Activated B cell treated with CpG ODN at 0.5 μM for 24 hours (primary cell): ENCODE measurements around the gene RASD2. TPM values are rescaled to one million over a fixed set of nuclear protein-coding genes. Genes with fewer than 3 reads are reported as not detected.

Experiments
- ATAC-seq: fragments of 200-7000 bp; cut with Tn5 transposase; one replicate; pipeline ENCODE4 v1.10.0; 2021; ENCODE audit warnings: low read depth, mild to moderate bottlenecking, moderate library complexity
- CTCF ChIA-PET: fragments of 350-600 bp; sonication (Branson Sonifier 250); formaldehyde crosslinking; loops from one replicate; lab custom pipeline; 2021; ENCODE audit warnings: antibody characterized with exemption; lab: Charles Lee
- POLR2A ChIA-PET: fragments of 350-600 bp; sonication (Branson Sonifier 250); formaldehyde crosslinking; loops from one replicate; lab custom pipeline; 2021; ENCODE audit warnings: antibody characterized with exemption; lab: Charles Lee
- DNase-seq: peaks from one replicate; pipeline ENCODE4 v3.0.0; 2022
- H3K27ac Mint-ChIP-seq: one replicate; pipeline ENCODE4 v1.8.0; 2020; ENCODE audit warnings: mixed read lengths
- H3K27me3 Mint-ChIP-seq: one replicate; pipeline ENCODE4 v1.8.0; 2021; ENCODE audit warnings: mixed read lengths
- H3K36me3 Mint-ChIP-seq: one replicate; pipeline ENCODE4 v1.8.0; 2021; ENCODE audit warnings: low read depth, mixed read lengths
- H3K4me1 Mint-ChIP-seq: one replicate; pipeline ENCODE4 v1.8.0; 2021; ENCODE audit warnings: mixed read lengths
- H3K4me3 Mint-ChIP-seq: one replicate; pipeline ENCODE4 v1.8.0; 2020; ENCODE audit warnings: mild to moderate bottlenecking, mixed read lengths
- H3K9me3 Mint-ChIP-seq: one replicate; pipeline ENCODE4 v1.8.0; 2020; ENCODE audit warnings: mixed read lengths
- CTCF ChIP-seq: fragments of 200-600 bp; IDR thresholded peaks from one replicate; pipeline ENCODE4 v1.8.0; 2022; ENCODE audit warnings: antibody characterized with exemption, mild to moderate bottlenecking
- intact Hi-C: fragments of 100-400 bp; cut with micrococcal nuclease; formaldehyde crosslinking; loops from one replicate; pipeline ENCODE4 v1.15.1; 2024
- total RNA-seq: library from RNA; stranded (reverse); gene quantifications from 2 replicates; pipeline ENCODE4 v1.2.3, GENCODE V29; 2022

The RASD2 gene
- total RNA-seq, 1 donor from 2014 or later: not detected

DNA sequence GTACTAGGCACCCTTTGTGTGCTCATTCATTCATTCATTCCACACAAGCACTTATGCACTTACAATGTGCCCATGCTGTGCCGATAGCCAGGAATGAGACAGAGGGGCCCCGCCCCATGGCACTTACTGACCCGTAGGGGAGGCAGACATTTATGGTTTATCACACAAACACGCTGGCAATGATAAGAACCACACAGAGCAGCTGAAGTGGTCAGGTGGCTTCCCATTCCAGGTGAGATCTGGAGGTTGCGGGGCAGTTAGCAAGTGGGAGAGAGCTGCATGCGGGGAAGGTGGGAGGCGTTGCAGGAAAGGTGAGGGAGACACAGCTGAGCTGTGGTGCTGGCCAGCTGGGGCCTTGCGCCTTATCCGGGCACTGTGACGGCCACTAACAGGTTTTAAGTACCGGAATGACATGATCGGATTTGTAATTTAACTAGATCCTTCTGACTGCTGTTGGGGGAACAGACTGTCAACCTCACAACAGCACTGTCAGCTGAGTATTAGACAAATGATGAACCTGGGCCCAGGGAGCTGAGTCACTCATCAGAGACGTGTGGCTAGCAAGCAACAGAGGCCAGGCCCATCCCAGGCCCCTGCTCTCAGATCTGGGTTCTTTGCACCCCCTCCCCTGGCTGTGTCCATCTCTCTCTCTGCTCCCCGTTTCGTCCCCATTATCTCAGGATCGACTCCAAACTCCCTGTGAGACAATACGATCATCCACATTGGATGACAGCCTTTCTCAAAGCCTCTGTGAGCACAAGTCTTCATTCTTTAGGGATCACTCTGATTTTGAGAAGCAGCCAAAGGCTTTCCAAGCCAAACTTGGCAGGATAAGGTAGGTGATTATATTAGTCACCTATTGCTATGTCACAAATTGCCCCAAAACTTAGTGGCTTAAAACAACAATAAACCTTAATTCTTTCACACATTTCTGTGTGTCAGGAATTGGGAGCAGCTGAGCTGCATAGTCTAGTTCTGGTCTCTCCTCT, 28.4 kb downstream of the RASD2 start:
- ChIA-PET POLR2A (no interaction called here), CTCF (no interaction called here)
- no peak for TF ChIP-seq CTCF
- Mint-ChIP-seq H3K9me3 (no peaks in the 10 kb centered on the region), H3K4me3 (no peak overlapping the region), H3K27me3 (peaks cover 21% of the 10 kb centered on the region), H3K27ac (no peak overlapping the region), H3K4me1 (no peaks in the 10 kb centered on the region), H3K36me3 (no peaks in the 10 kb centered on the region)
- intact Hi-C loops: no loop called here
- ATAC-seq (no peak), DNase-seq (no peak)

DNA sequence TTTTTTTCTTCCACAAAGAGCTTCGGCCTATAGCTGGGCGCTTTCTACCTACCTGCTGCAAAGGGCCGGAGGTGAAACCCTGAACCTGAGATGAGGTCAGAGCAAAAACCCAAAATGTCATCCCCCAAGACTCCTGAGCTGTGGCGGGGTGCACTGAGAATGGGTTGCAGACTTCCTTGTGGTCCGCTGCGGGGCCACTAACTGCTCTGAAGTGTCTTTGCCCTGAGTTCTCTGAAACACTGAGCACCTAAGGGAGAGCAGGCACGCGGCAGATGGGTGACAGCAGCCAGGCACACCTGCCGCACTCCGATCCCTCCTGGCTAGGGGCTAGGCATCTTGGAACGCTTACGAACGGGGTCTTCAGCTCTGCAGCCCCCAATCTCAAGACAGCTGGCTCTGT, 29.3 kb downstream of the RASD2 start:
- ChIA-PET CTCF (no interaction called here), POLR2A (no interaction called here)
- Mint-ChIP-seq H3K4me1 (no peaks in the 10 kb centered on the region), H3K36me3 (no peaks in the 10 kb centered on the region), H3K9me3 (no peaks in the 10 kb centered on the region), H3K27me3 (peaks cover 23% of the 10 kb centered on the region), H3K4me3 (no peak overlapping the region), H3K27ac (no peak overlapping the region)
- no peak for TF ChIP-seq CTCF
- no peak for DNase-seq
- ATAC-seq: no peak
- intact Hi-C loops: no loop called here

DNA sequence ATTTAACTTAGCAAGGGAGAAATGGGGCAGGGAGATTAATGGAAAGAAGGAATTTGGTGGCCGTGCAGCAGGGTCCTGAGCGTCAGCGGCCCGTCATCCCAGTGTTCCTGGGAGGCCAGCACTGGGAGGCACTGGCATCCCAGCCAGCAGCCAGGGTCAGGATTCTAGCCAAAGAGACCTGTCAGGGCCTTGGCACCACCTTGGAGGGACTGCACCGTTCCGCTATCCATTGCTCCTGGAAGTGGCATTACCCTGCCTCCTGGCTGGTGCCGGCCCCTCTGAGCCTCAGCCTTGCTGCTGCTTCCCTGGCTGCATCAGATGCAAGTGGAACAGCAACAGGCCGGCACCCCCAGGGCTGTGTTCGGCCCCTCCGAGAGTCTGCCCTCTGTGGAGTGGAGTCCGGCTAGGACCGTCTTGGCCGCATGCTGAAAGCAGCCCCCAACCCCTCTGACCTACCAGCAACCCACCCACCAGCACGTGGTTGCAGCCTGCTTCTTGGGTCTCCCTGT, 30.1 kb downstream of the RASD2 start:
- H3K9me3 Mint-ChIP-seq: no peaks in the 10 kb centered on the region
- no peaks in the 10 kb centered on the region for H3K4me1 Mint-ChIP-seq

DNA sequence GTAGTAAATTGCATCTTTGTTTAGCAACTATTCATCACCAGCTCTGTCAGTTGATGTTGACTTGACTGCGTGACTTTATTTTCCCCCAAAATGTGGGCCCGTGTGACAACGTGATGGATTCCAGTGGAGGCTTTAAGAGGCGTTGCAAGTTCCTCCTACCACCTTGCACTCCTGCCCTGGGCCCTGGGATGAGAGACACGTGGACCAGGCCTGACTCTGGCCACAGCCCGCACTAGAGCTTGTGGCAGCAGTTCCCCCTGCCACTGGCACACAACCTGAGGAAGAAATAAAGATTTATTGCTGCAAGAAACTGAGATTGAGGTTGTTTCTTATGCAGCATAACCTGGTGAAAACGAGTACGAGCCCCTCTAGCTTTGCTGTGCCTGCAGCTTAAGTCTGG, 31.9 kb downstream of the RASD2 start:
- ChIA-PET CTCF (interaction anchor here (1.2 kb wide), 1 partner anchor 10 kb away, joined by 4 read pairs; no protein-coding TSS in a partner anchor), POLR2A (no interaction called here)
- Mint-ChIP-seq H3K4me1 (no peaks in the 10 kb centered on the region), H3K36me3 (no peaks in the 10 kb centered on the region), H3K9me3 (no peaks in the 10 kb centered on the region), H3K27me3 (peaks cover 16% of the 10 kb centered on the region), H3K4me3 (no peak overlapping the region), H3K27ac (no peak overlapping the region)
- DNase-seq: no peak
- no peak for TF ChIP-seq CTCF
- no peak for ATAC-seq
- intact Hi-C loops: no loop called here

More for the DNA sequence above, 30.1 kb downstream of the RASD2 start:
- Mint-ChIP-seq H3K27ac (no peak overlapping the region), H3K4me3 (no peak overlapping the region), H3K27me3 (peaks cover 20% of the 10 kb centered on the region), H3K36me3 (no peaks in the 10 kb centered on the region)
- POLR2A ChIA-PET: no interaction called here
- TF ChIP-seq CTCF: no peak
- DNase-seq (no peak), ATAC-seq (no peak)
- intact Hi-C loops: no loop called here
- CTCF ChIA-PET: no interaction called here

- ATAC-seq (no peak), DNase-seq (no peak)
- H3K4me3 Mint-ChIP-seq: no peak overlapping the region
- H3K4me1 Mint-ChIP-seq: no peaks in the 10 kb centered on the region
- no peaks in the 10 kb centered on the region for H3K36me3 Mint-ChIP-seq
- H3K27ac Mint-ChIP-seq: no peak overlapping the region
- ChIA-PET POLR2A (no interaction called here), CTCF (interaction anchor here (0.8 kb wide), 1 partner anchor 224 kb away, joined by 3 read pairs; no protein-coding TSS in a partner anchor)
- H3K9me3 Mint-ChIP-seq: no peaks in the 10 kb centered on the region
- peaks cover 8% of the 10 kb centered on the region for H3K27me3 Mint-ChIP-seq
- intact Hi-C loops: no loop called here
- no peak for TF ChIP-seq CTCF
Observed at GRCh38 chr22:35575116-35575748, 34.6 kb downstream of the RASD2 start.
